H9 (cell line): Measurements from ENCODE around the gene ABCB8. TPM values are rescaled to one million over a fixed set of nuclear protein-coding genes. Genes with fewer than 3 reads are reported as not detected.
A peak's percentile ranks its signal among the peaks of the same experiment; 100 is the strongest.

Experiments
- DNase-seq: peaks from one replicate; pipeline ENCODE4 v3.0.0-alpha.2; 2017
- H2AFZ ChIP-seq: one replicate; pipeline ENCODE4 v1.6.1; 2013; ENCODE audit warnings: mild to moderate bottlenecking, low read length, control low read depth, moderate library complexity
- H2AK5ac ChIP-seq: 2 replicates; pipeline ENCODE4 v1.6.1; 2013; ENCODE audit warnings: low read length, control low read depth, mixed read lengths; ENCODE audit not compliant: insufficient read length
- H2BK120ac ChIP-seq: one replicate; pipeline ENCODE4 v1.6.1; 2013; ENCODE audit warnings: low read depth, mild to moderate bottlenecking, low read length, control low read depth, inconsistent platforms; ENCODE audit not compliant: poor library complexity, severe bottlenecking
- H2BK12ac ChIP-seq: 2 replicates; pipeline ENCODE4 v1.6.1; 2013; ENCODE audit warnings: low read length, control low read depth, mixed read lengths, low read depth; ENCODE audit not compliant: insufficient read length
- H2BK15ac ChIP-seq: 2 replicates; pipeline ENCODE4 v1.6.1; 2013; ENCODE audit warnings: low read depth, low read length, control low read depth
- H2BK20ac ChIP-seq: one replicate; pipeline ENCODE4 v1.6.1; 2013; ENCODE audit warnings: low read depth, mild to moderate bottlenecking, low read length, control low read depth, inconsistent platforms; ENCODE audit not compliant: poor library complexity, severe bottlenecking
- H2BK5ac ChIP-seq: 2 replicates; pipeline ENCODE4 v1.6.1; 2013; ENCODE audit warnings: low read length, control low read depth, mixed read lengths; ENCODE audit not compliant: insufficient read length
- H3K14ac ChIP-seq: 2 replicates; pipeline ENCODE4 v1.6.1; 2013; ENCODE audit warnings: low read length, control low read depth; ENCODE audit not compliant: insufficient read depth
- H3K18ac ChIP-seq: 2 replicates; pipeline ENCODE4 v1.6.1; 2013; ENCODE audit warnings: low read depth, mild to moderate bottlenecking, mixed read lengths, low read length, control low read depth; ENCODE audit not compliant: insufficient read length
- H3K23ac ChIP-seq: 2 replicates; pipeline ENCODE4 v1.6.1; 2013; ENCODE audit warnings: low read length, control low read depth, mixed read lengths, low read depth; ENCODE audit not compliant: insufficient read length
- H3K23me2 ChIP-seq: 2 replicates; pipeline ENCODE4 v1.6.1; 2013; ENCODE audit warnings: low read depth, mild to moderate bottlenecking, mixed read lengths, low read length, control low read depth; ENCODE audit not compliant: insufficient read length, poor library complexity, severe bottlenecking
- H3K27ac ChIP-seq: 2 replicates; pipeline ENCODE4 v1.5.1; 2013; ENCODE audit warnings: low read length, control low read depth, mixed read lengths, low read depth; ENCODE audit not compliant: insufficient read length
- H3K27me3 ChIP-seq: 2 replicates; pipeline ENCODE4 v1.6.1; 2013; ENCODE audit warnings: low read length, control low read depth, inconsistent platforms; ENCODE audit not compliant: insufficient read depth
- H3K4ac ChIP-seq: 2 replicates; pipeline ENCODE4 v1.6.1; 2013; ENCODE audit warnings: low read depth, mild to moderate bottlenecking, control low read depth, inconsistent platforms, low read length, moderate library complexity
- H3K4me1 ChIP-seq: 2 replicates; pipeline ENCODE4 v1.6.1; 2013; ENCODE audit warnings: low read length, control low read depth, inconsistent platforms; ENCODE audit not compliant: insufficient read depth
- H3K4me2 ChIP-seq: 2 replicates; pipeline ENCODE4 v1.6.1; 2013; ENCODE audit warnings: low read length, control low read depth, mixed read lengths; ENCODE audit not compliant: insufficient read length, insufficient read depth
- H3K56ac ChIP-seq: 2 replicates; pipeline ENCODE4 v1.6.1; 2013; ENCODE audit warnings: low read depth, mild to moderate bottlenecking, mixed read lengths, low read length, control low read depth; ENCODE audit not compliant: insufficient read length
- H3K79me1 ChIP-seq: 2 replicates; pipeline ENCODE4 v1.6.1; 2013; ENCODE audit warnings: low read depth, mild to moderate bottlenecking, moderate library complexity, low read length, control low read depth, inconsistent platforms; ENCODE audit not compliant: insufficient read depth, poor library complexity, severe bottlenecking
- H3K79me2 ChIP-seq: 2 replicates; pipeline ENCODE4 v1.6.1; 2013; ENCODE audit warnings: low read length, control low read depth, inconsistent platforms; ENCODE audit not compliant: insufficient read depth
- H3K9ac ChIP-seq: 2 replicates; pipeline ENCODE4 v1.6.1; 2013; ENCODE audit warnings: low read length, control low read depth, mixed read lengths; ENCODE audit not compliant: insufficient read length; ENCODE audit errors: extremely low read depth
- H3K9me3 ChIP-seq: one replicate; pipeline ENCODE4 v1.6.1; 2013; ENCODE audit warnings: low read depth, low read length, inconsistent platforms; ENCODE audit not compliant: control insufficient read depth
- H3T11ph ChIP-seq: one replicate; pipeline ENCODE4 v1.6.1; 2013; ENCODE audit warnings: mild to moderate bottlenecking, low read length, control low read depth, inconsistent platforms
- H4K20me1 ChIP-seq: one replicate; pipeline ENCODE4 v1.6.1; 2013; ENCODE audit not compliant: control insufficient read depth, insufficient read length, insufficient read depth
- H4K5ac ChIP-seq: 2 replicates; pipeline ENCODE4 v1.6.1; 2013; ENCODE audit warnings: low read depth, mild to moderate bottlenecking, mixed read lengths, low read length, control low read depth; ENCODE audit not compliant: insufficient read length
- H4K8ac ChIP-seq: replicated peaks from 2 replicates; pipeline ENCODE4 v1.6.1; 2013; ENCODE audit warnings: low read length, control low read depth, mixed read lengths, low read depth; ENCODE audit not compliant: insufficient read length
- H4K91ac ChIP-seq: 2 replicates; pipeline ENCODE4 v1.6.1; 2013; ENCODE audit warnings: low read depth, mild to moderate bottlenecking, moderate library complexity, mixed read lengths, low read length, control low read depth; ENCODE audit not compliant: insufficient read length
- H3K27ac Mint-ChIP-seq, 3 experiments: 2 replicates in 2 of 3; 3 replicates in 1 of 3; pipeline ENCODE4 v1.8.0; 2020 to 2021; ENCODE audit warnings: mixed read lengths in 3 of 3, mild to moderate bottlenecking in 1 of 3, moderate library complexity in 1 of 3
- H3K27me3 Mint-ChIP-seq: 2 replicates; pipeline ENCODE4 v1.8.0; 2021; ENCODE audit warnings: low read depth, mild to moderate bottlenecking, moderate library complexity, mixed read lengths
- H3K36me3 Mint-ChIP-seq, 3 experiments: 2 replicates in 2 of 3; 3 replicates in 1 of 3; pipeline ENCODE4 v1.8.0; 2020 to 2021; ENCODE audit warnings: low read depth in 3 of 3, mixed read lengths in 3 of 3; ENCODE audit not compliant: insufficient read depth in 1 of 3
- H3K4me1 Mint-ChIP-seq, 2 experiments: 2 replicates each; pipeline ENCODE4 v1.8.0; 2020; ENCODE audit warnings: mixed read lengths in 2 of 2
- H3K4me3 Mint-ChIP-seq, 2 experiments: 2 replicates in 1 of 2; 3 replicates in 1 of 2; pipeline ENCODE4 v1.8.0; 2020 to 2021; ENCODE audit warnings: mild to moderate bottlenecking in 2 of 2, mixed read lengths in 2 of 2, moderate library complexity in 1 of 2
- H3K9me3 Mint-ChIP-seq, 2 experiments: 2 replicates in 1 of 2; 3 replicates in 1 of 2; pipeline ENCODE4 v1.8.0; 2020; ENCODE audit warnings: mild to moderate bottlenecking in 2 of 2, mixed read lengths in 2 of 2, moderate library complexity in 1 of 2
- WGBS: extraction: QIAGEN DNeasy Blood & Tissue Kit; methylation state at CpG from one replicate; pipeline ENCODE4 v1.1.7; 2013; ENCODE audit warnings: missing lambda C conversion rate, low lambda C conversion rate, mixed read lengths; ENCODE audit not compliant: insufficient read length; ENCODE audit errors: extremely low coverage; 5-methylcytosine and 5-hydroxymethylcytosine counted together
- total RNA-seq: library from RNA; stranded (reverse); gene quantifications from 2 replicates; pipeline ENCODE4 v1.2.1, GENCODE V29; 2021
- TF ChIP-seq, protein P1 (sequence below): fragments of 200-600 bp; sonication (generic); conservative IDR thresholded peaks from 3 replicates; pipeline ENCODE4 v1.8.0; 2021; ENCODE audit warnings: antibody characterized with exemption, mild to moderate bottlenecking

Gene ABCB8
- total RNA-seq, 1 experiment from 2014 or later = 22.1 TPM

DNA sequence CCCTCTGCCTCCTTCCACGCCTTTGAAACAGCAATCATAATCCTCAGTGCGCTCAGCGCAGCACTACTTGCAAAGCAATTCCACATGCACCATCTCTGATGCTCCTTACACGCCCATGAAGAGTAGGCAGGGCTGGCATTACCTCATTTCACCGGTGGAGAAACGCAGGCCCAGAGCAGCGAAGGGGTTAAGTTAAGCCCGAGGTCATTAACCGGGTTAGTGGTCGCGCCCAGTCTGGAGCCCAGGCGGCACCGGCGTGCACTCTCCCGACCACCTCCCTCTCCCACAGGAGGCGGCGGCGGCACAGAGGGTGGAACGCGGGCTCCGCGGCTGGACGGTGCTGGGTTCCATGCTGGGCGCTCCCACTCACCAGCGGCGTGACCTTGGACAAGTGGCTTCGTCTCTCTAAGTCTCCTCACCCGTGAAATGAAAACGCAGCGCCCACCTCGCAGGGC lies 51.8 kb downstream of the ABCB8 start:
- H4K5ac ChIP-seq = no peak overlapping the region
- WGBS = no CpG with 5 or more reads among the region's 31 CpGs
- H3K14ac ChIP-seq = no peak overlapping the region; the same call in 1 of the 2 replicates
- H2AK5ac ChIP-seq = no peak overlapping the region
- H2BK20ac ChIP-seq = no peak overlapping the region
- TF ChIP-seq, protein P1, sequence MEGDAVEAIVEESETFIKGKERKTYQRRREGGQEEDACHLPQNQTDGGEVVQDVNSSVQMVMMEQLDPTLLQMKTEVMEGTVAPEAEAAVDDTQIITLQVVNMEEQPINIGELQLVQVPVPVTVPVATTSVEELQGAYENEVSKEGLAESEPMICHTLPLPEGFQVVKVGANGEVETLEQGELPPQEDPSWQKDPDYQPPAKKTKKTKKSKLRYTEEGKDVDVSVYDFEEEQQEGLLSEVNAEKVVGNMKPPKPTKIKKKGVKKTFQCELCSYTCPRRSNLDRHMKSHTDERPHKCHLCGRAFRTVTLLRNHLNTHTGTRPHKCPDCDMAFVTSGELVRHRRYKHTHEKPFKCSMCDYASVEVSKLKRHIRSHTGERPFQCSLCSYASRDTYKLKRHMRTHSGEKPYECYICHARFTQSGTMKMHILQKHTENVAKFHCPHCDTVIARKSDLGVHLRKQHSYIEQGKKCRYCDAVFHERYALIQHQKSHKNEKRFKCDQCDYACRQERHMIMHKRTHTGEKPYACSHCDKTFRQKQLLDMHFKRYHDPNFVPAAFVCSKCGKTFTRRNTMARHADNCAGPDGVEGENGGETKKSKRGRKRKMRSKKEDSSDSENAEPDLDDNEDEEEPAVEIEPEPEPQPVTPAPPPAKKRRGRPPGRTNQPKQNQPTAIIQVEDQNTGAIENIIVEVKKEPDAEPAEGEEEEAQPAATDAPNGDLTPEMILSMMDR = no peak
- no peaks in the 10 kb centered on the region for H3K9me3 ChIP-seq
- peaks cover 7% of the 10 kb centered on the region for H3K23me2 ChIP-seq
- peaks cover 35 to 47% of the 10 kb centered on the region in 2 experiments for H3K4me1 Mint-ChIP-seq
- H2AFZ ChIP-seq = no peak overlapping the region
- H4K91ac ChIP-seq = no peak overlapping the region
- DNase-seq = no peak
- peak overlapping the region; percentile 74 for H3K9ac ChIP-seq
- no peaks in the 10 kb centered on the region; a peak in 1 of 5 replicates for H3K9me3 Mint-ChIP-seq
- H3K27ac Mint-ChIP-seq = peak overlapping the region; percentile 6 to 86 (median 65); a peak in 3 of 7 replicates
- no peak overlapping the region for H4K8ac ChIP-seq
- H3T11ph ChIP-seq = no peak overlapping the region
- H3K79me1 ChIP-seq = no peaks in the 10 kb centered on the region
- H3K4me1 ChIP-seq = 0 out of 2 replicates have a peak, but pooled peaks cover under 1% of the 10 kb centered on the region
- H4K20me1 ChIP-seq = no peaks in the 10 kb centered on the region
- no peak overlapping the region for H3K27ac ChIP-seq
- no peaks in the 10 kb centered on the region; the same call in 1 of the 2 replicates for H3K79me2 ChIP-seq
- no peak overlapping the region for H3K18ac ChIP-seq
- H2BK5ac ChIP-seq = no peak overlapping the region
- no peak overlapping the region for H2BK120ac ChIP-seq
- no peak overlapping the region for H2BK15ac ChIP-seq
- H2BK12ac ChIP-seq = no peak overlapping the region
- peak overlapping the region; percentile 70 for H3K4me2 ChIP-seq
- H3K27me3 ChIP-seq = no peaks in the 10 kb centered on the region; the same call in 1 of the 2 replicates
- H3K36me3 Mint-ChIP-seq = peaks cover 8 to 19% (median 17%) of the 10 kb centered on the region in 3 experiments
- peaks cover 9% of the 10 kb centered on the region for H3K27me3 Mint-ChIP-seq
- H3K23ac ChIP-seq = no peak overlapping the region
- H3K56ac ChIP-seq = no peak overlapping the region
- peak overlapping the region; percentile 79 to 92 for H3K4me3 Mint-ChIP-seq
- no peak overlapping the region for H3K4ac ChIP-seq
